Tibial artery (tissue), 4 donors: Measurements from ENCODE around the gene NUS1.
"Not testable (repeated sequence)": the region's sequence is repeated elsewhere in the genome, so short reads cannot be mapped to it uniquely, and the experiment has no call there.

Source experiments
- DNase-seq, 2 donors: peaks; one replicate each; pipeline ENCODE4 v3.0.0-alpha.2; 2019
- H3K27ac ChIP-seq, 2 donors: fragments of 200-600 bp; sonication (generic) in 1 of 2; 1 replicate in 1 of 2; 2 replicates in 1 of 2; pipeline ENCODE4 v1.5.1; 2018 to 2019; ENCODE audit warnings: mild to moderate bottlenecking in 1 of 2
- H3K27me3 ChIP-seq, 2 donors: fragments of 200-600 bp; sonication (generic) in 1 of 2; one replicate each; pipeline versions ENCODE4 v1.5.1 to v1.6.0; 2016 to 2019
- H3K36me3 ChIP-seq, 3 donors: fragments of 200-600 bp; sonication (generic) in 2 of 3; one replicate each; pipeline ENCODE4 v1.5.1; 2016 to 2019; ENCODE audit warnings: mild to moderate bottlenecking in 2 of 3
- H3K4me1 ChIP-seq, 4 donors: fragments of 200-600 bp; sonication (generic) in 2 of 4; 1 replicate in 3 of 4; 2 replicates in 1 of 4; pipeline ENCODE4 v1.5.1; 2016 to 2019
- H3K4me3 ChIP-seq, 2 donors: fragments of 200-600 bp; sonication (generic) in 1 of 2; 1 replicate in 1 of 2; 2 replicates in 1 of 2; pipeline ENCODE4 v1.5.1; 2018 to 2019; ENCODE audit warnings: mild to moderate bottlenecking in 2 of 2
- H3K9me3 ChIP-seq, 3 donors: fragments of 200-600 bp; sonication (generic) in 1 of 3; one replicate each; pipeline ENCODE4 v1.5.1; 2016 to 2019
- CTCF ChIP-seq, 2 experiments: fragments of 200-600 bp in 1 of 2; fragments of 450-650 bp in 1 of 2; IDR thresholded peaks; one replicate each; pipeline ENCODE4 v1.5.1; 2017 to 2019; ENCODE audit warnings: antibody characterized with exemption in 2 of 2, mild to moderate bottlenecking in 1 of 2, moderate library complexity in 1 of 2
- intact Hi-C: fragments of 100-400 bp; cut with DNase I; formaldehyde crosslinking; loops from one replicate; pipeline ENCODE4 v1.15.0; 2023; ENCODE audit warnings: low total_unique reads

NUS1 gene

GRCh38 chr6:117728626-117729025, 53.4 kb downstream of the NUS1 start:
- no peak for TF ChIP-seq CTCF (IDR thresholded peaks at IDR 0.05)
- Histone ChIP-seq H3K27me3 (no peaks in the 10 kb centered on the region), H3K27ac (no peak overlapping the region), H3K4me3 (no peak overlapping the region), H3K36me3 (no peaks in the 10 kb centered on the region), H3K9me3 (no peaks in the 10 kb centered on the region), H3K4me1 (no peaks in the 10 kb centered on the region)
- no peak for DNase-seq
- intact Hi-C loops = no loop called here

- no peaks in the 10 kb centered on the region for H3K9me3 ChIP-seq
- no peak overlapping the region for H3K27ac ChIP-seq
- no peak for TF ChIP-seq CTCF (IDR thresholded peaks at IDR 0.05)
- DNase-seq = no peak
- no peaks in the 10 kb centered on the region for H3K27me3 ChIP-seq
- H3K4me3 ChIP-seq = no peak overlapping the region
- no peaks in the 10 kb centered on the region for H3K36me3 ChIP-seq
- intact Hi-C loops = no loop called here
- no peaks in the 10 kb centered on the region for H3K4me1 ChIP-seq
Measured at GRCh38 chr6:117729613-117730012, 54.3 kb downstream of the NUS1 start.

GRCh38 chr6:117733341-117733740, 58.1 kb downstream of the NUS1 start:
- Histone ChIP-seq H3K4me3 (no peak overlapping the region), H3K27ac (no peak overlapping the region), H3K27me3 (no peaks in the 10 kb centered on the region), H3K9me3 (peaks cover 0 to 5% (median 0%) of the 10 kb centered on the region in 3 donors), H3K4me1 (no peaks in the 10 kb centered on the region), H3K36me3 (no peaks in the 10 kb centered on the region)
- DNase-seq = no peak
- TF ChIP-seq CTCF (IDR thresholded peaks at IDR 0.05) = no peak
- intact Hi-C loops = no loop called here

- Histone ChIP-seq H3K4me3 (no peak overlapping the region), H3K27ac (no peak overlapping the region), H3K36me3 (no peaks in the 10 kb centered on the region), H3K9me3 (peaks cover 0 to 20% (median 6%) of the 10 kb centered on the region in 3 donors), H3K4me1 (no peaks in the 10 kb centered on the region), H3K27me3 (no peaks in the 10 kb centered on the region)
- intact Hi-C loops = no loop called here
- DNase-seq = no peak
- TF ChIP-seq CTCF (IDR thresholded peaks at IDR 0.05) = no peak
Measured at GRCh38 chr6:117739869-117740268, 64.6 kb downstream of the NUS1 start.

- Histone ChIP-seq H3K4me3 (no peak overlapping the region), H3K4me1 (no peaks in the 10 kb centered on the region), H3K27ac (no peak overlapping the region), H3K36me3 (no peaks in the 10 kb centered on the region), H3K9me3 (peaks cover 0 to 20% (median 11%) of the 10 kb centered on the region in 3 donors), H3K27me3 (no peaks in the 10 kb centered on the region)
- no peak for DNase-seq
- no peak for TF ChIP-seq CTCF (IDR thresholded peaks at IDR 0.05)
- intact Hi-C loops = no loop called here
Measured at GRCh38 chr6:117740605-117741004, 65.3 kb downstream of the NUS1 start.

GRCh38 chr6:117750675-117751074, 75.4 kb downstream of the NUS1 start:
- H3K27ac ChIP-seq, H3K27me3 ChIP-seq, H3K4me3 ChIP-seq, H3K36me3 ChIP-seq, intact Hi-C loops, H3K4me1 ChIP-seq, DNase-seq: not testable (repeated sequence)
- H3K9me3 ChIP-seq = peaks cover 4 to 25% (median 5%) of the 10 kb centered on the region in 3 donors
